ENCODE data around the gene PRH2.

GRCh38 chr12:10966314-10966713, 37.3 kb downstream of the PRH2 start:
- TF ChIP-seq GATA2 (IDR thresholded peaks at IDR 0.05; ENCODE audit: low read depth, low read length) (no peak), GATA3 (IDR thresholded peaks at IDR 0.05; ENCODE audit: low read depth, low read length) (no peak)
